Omental fat pad (tissue), 4 donors: ENCODE data around the gene RGS9. TPM values are rescaled to one million over a fixed set of nuclear protein-coding genes. Genes with fewer than 3 reads are reported as not detected.
"Not testable (repeated sequence)": the region's sequence is repeated elsewhere in the genome, so short reads cannot be mapped to it uniquely, and the experiment has no call there.

Source experiments
- ATAC-seq: fragments of 150-250 bp; one replicate; pipeline ENCODE4 v1.9.1; 2016; ENCODE audit warnings: mild to moderate bottlenecking, moderate library complexity; ENCODE audit not compliant: low FRiP score
- DNase-seq: peaks from one replicate; pipeline ENCODE4 v3.0.0-alpha.2; 2019; ENCODE audit warnings: low spot score
- CTCF ChIP-seq, 3 donors: fragments of 450-650 bp; IDR thresholded peaks; one replicate each; pipeline ENCODE4 v1.5.1; 2016 to 2017; ENCODE audit warnings: antibody characterized with exemption in 3 of 3, mild to moderate bottlenecking in 3 of 3, moderate library complexity in 2 of 3
- total RNA-seq, 4 donors: library from RNA; depleted of rRNA; stranded (reverse); fragments of >200 nt; gene quantifications; one replicate each; pipeline ENCODE4 v1.1.0, GENCODE V29; 2016

RGS9 gene
- total RNA-seq, 4 donors from 2014 or later, result 1.1 to 5.6 (median 3.4) TPM

- TF ChIP-seq CTCF (IDR thresholded peaks at IDR 0.05), result no peak
- no peak for ATAC-seq
- DNase-seq, result no peak
Observed at GRCh38 chr17:65196617-65197016, 59.4 kb downstream of the RGS9 start.

GRCh38 chr17:65197201-65197600 is 60.0 kb downstream of the RGS9 start:
- TF ChIP-seq CTCF (IDR thresholded peaks at IDR 0.05), result no peak
- no peak for DNase-seq
- ATAC-seq, result no peak

- no peak for ATAC-seq
- no peak for DNase-seq
- TF ChIP-seq CTCF (IDR thresholded peaks at IDR 0.05), result no peak
Observed at GRCh38 chr17:65198653-65199382, 61.6 kb downstream of the RGS9 start.

GRCh38 chr17:65201331-65201730 is 64.2 kb downstream of the RGS9 start:
- no peak for ATAC-seq
- TF ChIP-seq CTCF (IDR thresholded peaks at IDR 0.05), result no peak
- DNase-seq, result no peak

GRCh38 chr17:65202844-65203571 is 65.8 kb downstream of the RGS9 start:
- ATAC-seq (no peak), DNase-seq (no peak)
- TF ChIP-seq CTCF (IDR thresholded peaks at IDR 0.05), result no peak

GRCh38 chr17:65204001-65204400 is 66.8 kb downstream of the RGS9 start:
- DNase-seq, result no peak
- ATAC-seq, result no peak
- no peak for TF ChIP-seq CTCF (IDR thresholded peaks at IDR 0.05)

GRCh38 chr17:65205655-65206054 is 68.5 kb downstream of the RGS9 start:
- no peak for TF ChIP-seq CTCF (IDR thresholded peaks at IDR 0.05)
- ATAC-seq (no peak), DNase-seq (no peak)

- ATAC-seq, DNase-seq: not testable (repeated sequence)
Observed at GRCh38 chr17:65207448-65207847, 70.3 kb downstream of the RGS9 start.
